NCI-H1436 treated with DMSO at 0.1 percent for 48 hours (cell line): ENCODE results near the gene USP17L17.
"Not testable (repeated sequence)": the region's sequence is repeated elsewhere in the genome, so short reads cannot be mapped to it uniquely, and the experiment has no call there.

Experiments
- DNase-seq: peaks from one replicate; lab custom pipeline; 2025; lab: John Stamatoyannopoulos, UW

Gene USP17L17, protein sequence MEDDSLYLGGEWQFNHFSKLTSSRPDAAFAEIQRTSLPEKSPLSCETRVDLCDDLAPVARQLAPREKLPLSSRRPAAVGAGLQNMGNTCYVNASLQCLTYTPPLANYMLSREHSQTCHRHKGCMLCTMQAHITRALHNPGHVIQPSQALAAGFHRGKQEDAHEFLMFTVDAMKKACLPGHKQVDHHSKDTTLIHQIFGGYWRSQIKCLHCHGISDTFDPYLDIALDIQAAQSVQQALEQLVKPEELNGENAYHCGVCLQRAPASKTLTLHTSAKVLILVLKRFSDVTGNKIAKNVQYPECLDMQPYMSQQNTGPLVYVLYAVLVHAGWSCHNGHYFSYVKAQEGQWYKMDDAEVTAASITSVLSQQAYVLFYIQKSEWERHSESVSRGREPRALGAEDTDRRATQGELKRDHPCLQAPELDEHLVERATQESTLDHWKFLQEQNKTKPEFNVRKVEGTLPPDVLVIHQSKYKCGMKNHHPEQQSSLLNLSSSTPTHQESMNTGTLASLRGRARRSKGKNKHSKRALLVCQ

DNA sequence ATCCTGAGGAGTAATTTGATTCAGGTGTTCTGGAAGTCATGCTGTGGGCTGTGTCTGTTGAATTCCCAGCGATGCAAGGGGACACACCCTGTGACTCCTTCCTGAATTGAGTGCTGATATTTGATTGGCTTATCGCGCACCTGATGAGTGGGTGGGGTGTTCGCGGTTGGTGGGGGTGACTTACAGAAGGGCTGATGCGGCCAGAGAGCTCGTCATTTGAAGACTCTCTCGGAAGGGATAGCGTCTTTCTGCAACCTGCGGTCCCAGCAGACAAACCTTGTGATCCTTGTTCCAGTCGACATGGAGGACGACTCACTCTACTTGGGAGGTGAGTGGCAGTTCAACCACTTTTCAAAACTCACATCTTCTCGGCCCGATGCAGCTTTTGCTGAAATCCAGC is at the start of gene USP17L17:
USP17L17 (plus strand) TSS at position 301 of the 400 bp plus-strand sequence; CDS start at position 301, 0 bp downstream.
- not testable (repeated sequence) for DNase-seq

DNA sequence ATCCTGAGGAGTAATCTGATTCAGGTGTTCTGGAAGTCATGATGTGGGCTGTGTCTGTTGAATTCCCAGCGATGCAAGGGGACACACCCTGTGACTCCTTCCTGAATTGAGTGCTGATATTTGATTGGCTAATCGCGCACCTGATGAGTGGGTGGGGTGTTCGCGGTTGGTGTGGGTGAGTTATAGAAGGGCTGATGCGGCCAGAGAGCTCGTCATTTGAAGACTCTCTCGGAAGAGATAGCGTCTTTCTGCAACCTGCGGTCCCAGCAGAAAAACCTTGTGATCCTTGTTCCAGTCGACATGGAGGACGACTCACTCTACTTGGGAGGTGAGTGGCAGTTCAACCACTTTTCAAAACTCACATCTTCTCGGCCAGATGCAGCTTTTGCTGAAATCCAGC is 33.3 kb upstream of the USP17L17 start, which contains the start of gene USP17L10:
USP17L10 (plus strand) TSS at position 301 of the 400 bp plus-strand sequence; CDS start at position 301, 0 bp downstream.
- DNase-seq = not testable (repeated sequence)

DNA sequence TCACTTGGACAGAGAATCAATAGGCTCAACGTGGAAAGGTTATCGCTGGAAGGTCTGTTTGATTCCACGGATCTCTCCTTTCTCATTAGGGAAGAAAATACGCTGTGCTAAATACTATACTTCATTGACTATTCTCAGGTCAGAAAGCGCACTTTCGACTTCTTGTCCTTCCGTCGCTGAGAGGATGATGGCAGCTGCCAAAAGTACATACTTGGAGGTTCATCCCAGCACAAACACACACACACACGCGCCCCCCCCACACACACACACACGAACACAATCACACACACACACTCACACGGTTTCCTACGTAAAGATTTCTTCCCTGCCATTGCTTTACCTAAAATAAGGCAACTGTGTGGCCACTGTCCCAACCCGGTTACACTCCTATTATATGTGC is 29.0 kb upstream of the USP17L17 start:
- DNase-seq = not testable (repeated sequence)

DNA sequence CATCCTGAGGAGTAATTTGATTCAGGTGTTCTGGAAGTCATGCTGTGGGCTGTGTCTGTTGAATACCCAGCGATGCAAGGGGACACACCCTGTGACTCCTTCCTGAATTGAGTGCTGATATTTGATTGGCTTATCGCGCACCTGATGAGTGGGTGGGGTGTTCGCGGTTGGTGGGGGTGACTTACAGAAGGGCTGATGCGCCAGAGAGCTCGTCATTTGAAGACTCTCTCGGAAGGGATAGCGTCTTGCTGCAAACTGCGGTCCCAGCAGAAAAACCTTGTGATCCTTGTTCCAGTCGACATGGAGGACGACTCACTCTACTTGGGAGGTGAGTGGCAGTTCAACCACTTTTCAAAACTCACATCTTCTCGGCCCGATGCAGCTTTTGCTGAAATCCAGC is 28.6 kb upstream of the USP17L17 start, which contains the start of gene USP17L11:
USP17L11 (plus strand) TSS at position 301 of the 400 bp plus-strand sequence; CDS start at position 301, 0 bp downstream.
- not testable (repeated sequence) for DNase-seq

DNA sequence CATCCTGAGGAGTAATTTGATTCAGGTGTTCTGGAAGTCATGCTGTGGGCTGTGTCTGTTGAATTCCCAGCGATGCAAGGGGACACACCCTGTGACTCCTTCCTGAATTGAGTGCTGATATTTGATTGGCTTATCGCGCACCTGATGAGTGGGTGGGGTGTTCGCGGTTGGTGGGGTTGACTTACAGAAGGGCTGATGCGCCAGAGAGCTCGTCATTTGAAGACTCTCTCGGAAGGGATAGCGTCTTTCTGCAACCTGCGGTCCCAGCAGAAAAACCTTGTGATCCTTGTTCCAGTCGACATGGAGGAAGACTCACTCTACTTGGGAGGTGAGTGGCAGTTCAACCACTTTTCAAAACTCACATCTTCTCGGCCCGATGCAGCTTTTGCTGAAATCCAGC is 23.8 kb upstream of the USP17L17 start, which contains the start of gene USP17L12:
USP17L12 (plus strand) TSS at position 301 of the 400 bp plus-strand sequence; CDS start at position 301, 0 bp downstream.
- not testable (repeated sequence) for DNase-seq

DNA sequence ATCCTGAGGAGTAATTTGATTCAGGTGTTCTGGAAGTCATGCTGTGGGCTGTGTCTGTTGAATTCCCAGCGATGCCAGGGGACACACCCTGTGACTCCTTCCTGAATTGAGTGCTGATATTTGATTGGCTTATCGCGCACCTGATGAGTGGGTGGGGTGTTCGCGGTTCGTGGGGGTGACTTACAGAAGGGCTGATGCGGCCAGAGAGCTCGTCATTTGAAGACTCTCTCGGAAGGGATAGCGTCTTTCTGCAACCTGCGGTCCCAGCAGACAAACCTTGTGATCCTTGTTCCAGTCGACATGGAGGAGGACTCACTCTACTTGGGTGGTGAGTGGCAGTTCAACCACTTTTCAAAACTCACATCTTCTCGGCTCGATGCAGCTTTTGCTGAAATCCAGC is 19.1 kb upstream of the USP17L17 start, which contains the start of gene USP17L13:
USP17L13 (plus strand) TSS at position 301 of the 400 bp plus-strand sequence; CDS start at position 301, 0 bp downstream.
- DNase-seq = not testable (repeated sequence)

DNA sequence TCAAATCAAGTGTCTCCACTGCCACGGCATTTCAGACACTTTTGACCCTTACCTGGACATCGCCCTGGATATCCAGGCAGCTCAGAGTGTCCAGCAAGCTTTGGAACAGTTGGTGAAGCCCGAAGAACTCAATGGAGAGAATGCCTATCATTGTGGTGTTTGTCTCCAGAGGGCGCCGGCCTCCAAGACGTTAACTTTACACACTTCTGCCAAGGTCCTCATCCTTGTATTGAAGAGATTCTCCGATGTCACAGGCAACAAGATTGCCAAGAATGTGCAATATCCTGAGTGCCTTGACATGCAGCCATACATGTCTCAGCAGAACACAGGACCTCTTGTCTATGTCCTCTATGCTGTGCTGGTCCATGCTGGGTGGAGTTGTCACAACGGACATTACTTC is 13.4 kb upstream of the USP17L17 start:
- DNase-seq = not testable (repeated sequence)

DNA sequence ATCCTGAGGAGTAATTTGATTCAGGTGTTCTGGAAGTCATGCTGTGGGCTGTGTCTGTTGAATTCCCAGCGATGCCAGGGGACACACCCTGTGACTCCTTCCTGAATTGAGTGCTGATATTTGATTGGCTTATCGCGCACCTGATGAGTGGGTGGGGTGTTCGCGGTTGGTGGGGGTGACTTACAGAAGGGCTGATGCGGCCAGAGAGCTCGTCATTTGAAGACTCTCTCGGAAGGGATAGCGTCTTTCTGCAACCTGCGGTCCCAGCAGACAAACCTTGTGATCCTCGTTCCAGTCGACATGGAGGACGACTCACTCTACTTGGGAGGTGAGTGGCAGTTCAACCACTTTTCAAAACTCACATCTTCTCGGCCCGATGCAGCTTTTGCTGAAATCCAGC is 9.6 kb upstream of the USP17L17 start, which contains the start of gene USP17L15:
USP17L15 (plus strand) TSS at position 301 of the 400 bp plus-strand sequence; CDS start at position 301, 0 bp downstream.
- not testable (repeated sequence) for DNase-seq

DNA sequence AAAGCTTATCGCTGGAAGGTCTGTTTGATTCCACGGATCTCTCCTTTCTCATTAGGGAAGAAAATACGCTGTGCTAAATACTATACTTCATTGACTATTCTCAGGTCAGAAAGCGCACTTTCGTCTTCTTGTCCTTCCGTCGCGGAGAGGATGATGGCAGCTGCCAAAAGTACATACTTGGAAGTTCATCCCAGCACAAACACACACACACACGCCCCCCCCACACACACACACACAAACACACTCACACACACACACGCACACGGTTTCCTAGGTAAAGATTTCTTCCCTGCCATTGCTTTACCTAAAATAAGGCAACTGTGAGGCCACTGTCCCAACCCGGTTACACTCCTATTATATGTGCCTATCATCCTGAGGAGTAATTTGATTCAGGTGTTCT is 5.2 kb upstream of the USP17L17 start:
- not testable (repeated sequence) for DNase-seq

DNA sequence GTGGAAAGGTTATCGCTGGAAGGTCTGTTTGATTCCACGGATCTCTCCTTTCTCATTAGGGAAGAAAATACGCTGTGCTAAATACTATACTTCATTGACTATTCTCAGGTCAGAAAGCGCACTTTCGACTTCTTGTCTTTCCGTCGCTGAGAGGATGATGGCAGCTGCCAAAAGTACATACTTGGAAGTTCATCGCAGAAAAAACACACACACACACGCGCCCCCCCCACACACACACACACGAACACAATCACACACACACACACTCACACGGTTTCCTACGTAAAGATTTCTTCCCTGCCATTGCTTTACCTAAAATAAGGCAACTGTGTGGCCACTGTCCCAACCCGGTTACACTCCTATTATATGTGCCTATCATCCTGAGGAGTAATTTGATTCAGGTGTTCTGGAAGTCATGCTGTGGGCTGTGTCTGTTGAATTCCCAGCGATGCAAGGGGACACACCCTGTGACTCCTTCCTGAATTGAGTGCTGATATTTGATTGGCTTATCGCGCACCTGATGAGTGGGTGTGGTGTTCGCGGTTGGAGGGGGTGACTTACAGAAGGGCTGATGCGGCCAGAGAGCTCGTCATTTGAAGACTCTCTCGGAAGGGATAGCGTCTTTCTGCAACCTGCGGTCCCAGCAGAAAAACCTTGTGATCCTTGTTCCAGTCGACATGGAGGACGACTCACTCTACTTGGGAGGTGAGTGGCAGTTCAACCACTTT is 4.4 kb downstream of the USP17L17 start, which contains the start of gene USP17L18:
USP17L18 (plus strand) TSS at position 678 of the 728 bp plus-strand sequence; CDS start at position 678, 0 bp downstream.
- not testable (repeated sequence) for DNase-seq

DNA sequence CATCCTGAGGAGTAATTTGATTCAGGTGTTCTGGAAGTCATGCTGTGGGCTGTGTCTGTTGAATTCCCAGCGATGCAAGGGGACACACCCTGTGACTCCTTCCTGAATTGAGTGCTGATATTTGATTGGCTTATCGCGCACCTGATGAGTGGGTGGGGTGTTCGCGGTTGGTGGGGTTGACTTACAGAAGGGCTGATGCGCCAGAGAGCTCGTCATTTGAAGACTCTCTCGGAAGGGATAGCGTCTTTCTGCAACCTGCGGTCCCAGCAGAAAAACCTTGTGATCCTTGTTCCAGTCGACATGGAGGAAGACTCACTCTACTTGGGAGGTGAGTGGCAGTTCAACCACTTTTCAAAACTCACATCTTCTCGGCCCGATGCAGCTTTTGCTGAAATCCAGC is 9.4 kb downstream of the USP17L17 start, which contains the start of gene USP17L19:
USP17L19 (plus strand) TSS at position 301 of the 400 bp plus-strand sequence; CDS start at position 301, 0 bp downstream.
- not testable (repeated sequence) for DNase-seq

DNA sequence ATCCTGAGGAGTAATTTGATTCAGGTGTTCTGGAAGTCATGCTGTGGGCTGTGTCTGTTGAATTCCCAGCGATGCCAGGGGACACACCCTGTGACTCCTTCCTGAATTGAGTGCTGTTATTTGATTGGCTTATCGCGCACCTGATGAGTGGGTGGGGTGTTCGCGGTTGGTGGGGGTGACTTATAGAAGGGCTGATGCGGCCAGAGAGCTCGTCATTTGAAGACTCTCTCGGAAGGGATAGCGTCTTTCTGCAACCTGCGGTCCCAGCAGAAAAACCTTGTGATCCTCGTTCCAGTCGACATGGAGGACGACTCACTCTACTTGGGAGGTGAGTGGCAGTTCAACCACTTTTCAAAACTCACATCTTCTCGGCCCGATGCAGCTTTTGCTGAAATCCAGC is 14.1 kb downstream of the USP17L17 start, which contains the start of gene USP17L20:
USP17L20 (plus strand) TSS at position 301 of the 400 bp plus-strand sequence; CDS start at position 301, 0 bp downstream.
- not testable (repeated sequence) for DNase-seq

DNA sequence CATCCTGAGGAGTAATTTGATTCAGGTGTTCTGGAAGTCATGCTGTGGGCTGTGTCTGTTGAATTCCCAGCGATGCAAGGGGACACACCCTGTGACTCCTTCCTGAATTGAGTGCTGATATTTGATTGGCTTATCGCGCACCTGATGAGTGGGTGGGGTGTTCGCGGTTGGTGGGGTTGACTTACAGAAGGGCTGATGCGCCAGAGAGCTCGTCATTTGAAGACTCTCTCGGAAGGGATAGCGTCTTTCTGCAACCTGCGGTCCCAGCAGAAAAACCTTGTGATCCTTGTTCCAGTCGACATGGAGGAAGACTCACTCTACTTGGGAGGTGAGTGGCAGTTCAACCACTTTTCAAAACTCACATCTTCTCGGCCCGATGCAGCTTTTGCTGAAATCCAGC is 18.9 kb downstream of the USP17L17 start, which contains the start of gene USP17L21:
USP17L21 (plus strand) TSS at position 301 of the 400 bp plus-strand sequence; CDS start at position 301, 0 bp downstream.
- DNase-seq = not testable (repeated sequence)

DNA sequence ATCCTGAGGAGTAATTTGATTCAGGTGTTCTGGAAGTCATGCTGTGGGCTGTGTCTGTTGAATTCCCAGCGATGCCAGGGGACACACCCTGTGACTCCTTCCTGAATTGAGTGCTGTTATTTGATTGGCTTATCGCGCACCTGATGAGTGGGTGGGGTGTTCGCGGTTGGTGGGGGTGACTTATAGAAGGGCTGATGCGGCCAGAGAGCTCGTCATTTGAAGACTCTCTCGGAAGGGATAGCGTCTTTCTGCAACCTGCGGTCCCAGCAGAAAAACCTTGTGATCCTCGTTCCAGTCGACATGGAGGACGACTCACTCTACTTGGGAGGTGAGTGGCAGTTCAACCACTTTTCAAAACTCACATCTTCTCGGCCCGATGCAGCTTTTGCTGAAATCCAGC is 23.6 kb downstream of the USP17L17 start, which contains the start of gene USP17L22:
USP17L22 (plus strand) TSS at position 301 of the 400 bp plus-strand sequence; CDS start at position 301, 0 bp downstream.
- not testable (repeated sequence) for DNase-seq

DNA sequence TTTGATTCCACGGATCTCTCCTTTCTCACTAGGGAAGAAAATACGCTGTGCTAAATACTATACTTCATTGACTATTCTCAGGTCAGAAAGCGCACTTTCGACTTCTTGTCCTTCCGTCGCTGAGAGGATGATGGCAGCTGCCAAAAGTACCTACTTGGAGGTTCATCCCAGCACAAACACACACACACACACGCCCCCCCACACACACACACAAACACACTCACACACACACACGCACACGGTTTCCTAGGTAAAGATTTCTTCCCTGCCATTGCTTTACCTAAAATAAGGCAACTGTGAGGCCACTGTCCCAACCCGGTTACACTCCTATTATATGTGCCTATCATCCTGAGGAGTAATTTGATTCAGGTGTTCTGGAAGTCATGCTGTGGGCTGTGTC is 28.0 kb downstream of the USP17L17 start:
- not testable (repeated sequence) for DNase-seq
